Endothelial cell of hepatic sinusoid (primary cell): Measurements from ENCODE around the gene TTC28.

Source experiments
- in situ Hi-C: cut with HindIII; loops from 2 replicates; pipeline ENCODE4 v1.10.0; 2017; ENCODE audit warnings: low sequenced_read_pairs

Gene TTC28

DNA sequence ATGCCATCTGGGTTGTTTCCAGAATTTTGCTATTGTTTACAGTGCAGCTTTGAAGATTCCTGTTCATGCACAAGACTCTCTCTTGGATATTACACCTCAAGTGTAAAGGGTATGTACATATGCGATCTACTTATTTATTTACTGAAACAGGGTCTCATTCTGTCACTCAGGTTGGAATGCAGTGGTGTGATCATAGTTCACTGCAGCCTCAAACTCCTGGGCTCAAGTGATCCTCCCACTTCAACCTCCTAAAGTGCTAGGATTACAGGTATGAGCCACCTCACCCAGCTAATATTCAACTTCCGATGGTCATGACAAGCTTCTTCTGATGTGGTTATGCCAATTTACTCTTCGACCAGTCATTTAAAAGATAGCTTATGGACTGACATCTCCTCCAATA, 602.5 kb downstream of the TTC28 start:
- in situ Hi-C loops, result loop anchor here (10.0 kb wide), 2 partner anchors 438 to 758 kb away; no protein-coding TSS in a partner anchor

DNA sequence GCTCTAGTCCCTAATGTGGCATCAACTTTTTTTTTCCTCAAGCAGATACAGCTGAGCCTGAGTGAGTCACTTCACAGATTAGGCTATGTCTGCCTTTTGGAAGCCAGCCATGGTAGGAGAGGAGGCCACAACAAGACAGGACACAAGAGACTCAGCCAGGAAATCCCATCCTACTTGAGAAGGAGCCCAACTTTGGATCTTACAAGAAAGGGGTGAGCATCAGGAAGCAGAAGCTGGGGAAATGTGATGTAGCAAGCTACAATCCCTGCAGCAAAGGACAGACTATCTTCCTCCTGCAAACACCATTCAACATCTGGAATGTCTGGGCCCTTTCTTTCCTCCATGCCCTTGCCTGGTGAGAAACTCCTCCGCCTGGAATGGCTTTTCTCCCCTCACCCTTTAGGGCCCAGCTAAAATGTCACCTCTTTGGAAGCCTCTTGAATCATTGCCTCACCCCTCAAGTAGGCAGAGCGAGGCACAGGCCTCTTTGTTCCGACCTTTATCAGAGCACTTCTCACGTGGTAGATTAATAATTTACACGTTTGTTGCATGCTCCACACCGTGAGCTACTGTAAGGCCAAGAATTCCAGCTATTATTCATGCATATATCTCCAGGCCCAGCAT, 604.2 kb downstream of the TTC28 start:
- in situ Hi-C loops, result loop anchor here (10.0 kb wide), 2 partner anchors 439 to 759 kb away; no protein-coding TSS in a partner anchor

DNA sequence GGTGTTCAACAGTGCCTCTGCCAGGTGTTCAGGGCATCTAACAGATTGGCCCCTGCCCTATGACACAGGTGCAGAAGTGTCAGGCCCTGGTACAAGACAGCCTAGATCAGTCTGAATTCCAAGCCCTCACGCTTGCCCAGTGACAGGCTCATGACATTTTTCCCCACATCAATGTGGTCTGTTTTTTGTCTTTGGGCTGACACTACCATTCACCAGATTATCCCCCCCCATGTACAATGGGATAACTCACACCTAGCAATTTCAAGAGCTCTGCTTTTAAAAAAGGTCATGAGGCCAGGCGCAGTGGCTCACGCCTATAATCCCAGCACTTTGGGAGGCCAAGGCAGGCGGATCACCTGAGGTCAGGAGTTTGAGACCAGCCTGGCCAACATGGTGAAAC, 605.1 kb downstream of the TTC28 start:
- in situ Hi-C loops, result loop anchor here (10.0 kb wide), 2 partner anchors 440 to 760 kb away; no protein-coding TSS in a partner anchor

DNA sequence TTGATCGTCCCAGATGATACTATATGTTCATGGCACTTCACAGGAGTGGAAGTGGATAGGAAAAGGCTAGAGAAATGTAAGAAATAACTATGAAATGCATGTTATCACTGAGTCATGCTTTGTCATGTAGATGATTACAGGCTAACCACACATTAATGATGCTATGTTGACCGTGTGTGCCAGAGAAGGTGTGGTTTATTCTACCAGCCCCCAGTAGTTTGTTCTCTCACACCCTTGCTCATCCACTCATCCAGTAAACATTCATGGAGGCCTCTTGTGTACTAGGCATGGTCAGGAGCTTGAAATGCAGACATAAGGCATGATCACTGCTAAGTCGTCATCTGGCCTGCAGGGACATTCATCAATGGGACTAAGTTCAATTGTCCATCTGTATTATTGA, 607.6 kb downstream of the TTC28 start:
- in situ Hi-C loops, result loop anchor here (10.0 kb wide), 2 partner anchors 443 to 763 kb away; no protein-coding TSS in a partner anchor

DNA sequence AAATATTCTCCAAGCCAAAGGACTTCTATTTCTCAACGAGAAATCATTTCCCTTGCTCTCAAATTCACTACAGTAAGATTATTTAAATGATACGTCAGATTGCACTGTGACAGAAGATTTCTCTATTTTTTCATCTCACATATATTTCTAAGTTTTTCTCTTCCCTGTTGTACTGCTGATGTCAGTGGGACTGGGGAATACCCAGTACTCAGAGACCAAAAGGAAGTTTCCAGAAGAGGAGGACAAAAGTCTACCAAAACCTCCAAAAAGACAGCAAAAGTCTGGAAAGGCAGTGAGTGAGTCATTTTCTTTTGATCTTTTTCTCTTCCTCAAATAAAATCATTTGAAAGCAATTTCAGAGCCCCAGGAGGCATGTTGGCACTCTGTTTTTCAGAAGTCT, 610.8 kb downstream of the TTC28 start:
- in situ Hi-C loops, result loop anchor here (10.0 kb wide), 1 partner anchor 526 kb away; no protein-coding TSS in a partner anchor

DNA sequence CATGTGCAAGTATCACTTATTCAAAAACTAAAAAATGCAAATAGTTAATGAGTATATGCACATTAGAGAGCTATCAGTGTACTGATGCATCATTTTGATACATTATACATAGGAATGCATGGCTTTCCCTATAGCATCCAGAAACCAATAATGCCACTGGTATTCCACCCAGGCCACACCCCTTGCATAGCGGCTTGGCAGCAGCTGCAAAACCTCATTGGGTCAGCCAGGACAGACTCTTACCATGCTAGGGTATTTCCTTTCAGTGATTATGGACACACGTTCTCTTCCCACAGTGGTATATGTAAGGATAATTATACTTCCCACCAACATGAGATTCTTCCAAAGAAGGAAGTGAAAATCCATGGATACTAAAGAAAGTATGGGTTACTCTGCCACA, 614.7 kb downstream of the TTC28 start:
- in situ Hi-C loops, result loop anchor here (10.0 kb wide), 1 partner anchor 530 kb away; no protein-coding TSS in a partner anchor

DNA sequence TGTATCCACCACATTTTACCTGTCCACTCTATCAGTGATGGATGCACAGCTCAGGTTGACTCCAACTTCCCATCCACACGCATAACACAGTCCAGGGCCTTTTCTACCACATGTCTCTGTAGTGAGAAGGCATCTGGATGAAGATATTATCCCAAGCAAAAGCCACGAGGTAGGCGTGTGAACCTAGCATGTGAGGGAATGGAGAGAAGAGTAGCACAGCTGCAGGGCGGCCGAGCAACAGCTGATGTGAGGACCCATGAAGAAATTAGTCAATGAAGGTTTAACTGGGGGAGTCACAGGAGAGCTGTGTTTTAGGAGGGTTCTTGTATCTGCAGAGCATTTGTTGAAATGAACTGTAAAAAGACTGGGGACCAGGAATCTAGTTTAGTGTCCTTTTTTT, 616.0 kb downstream of the TTC28 start:
- in situ Hi-C loops, result loop anchor here (10.0 kb wide), 1 partner anchor 531 kb away; no protein-coding TSS in a partner anchor

DNA sequence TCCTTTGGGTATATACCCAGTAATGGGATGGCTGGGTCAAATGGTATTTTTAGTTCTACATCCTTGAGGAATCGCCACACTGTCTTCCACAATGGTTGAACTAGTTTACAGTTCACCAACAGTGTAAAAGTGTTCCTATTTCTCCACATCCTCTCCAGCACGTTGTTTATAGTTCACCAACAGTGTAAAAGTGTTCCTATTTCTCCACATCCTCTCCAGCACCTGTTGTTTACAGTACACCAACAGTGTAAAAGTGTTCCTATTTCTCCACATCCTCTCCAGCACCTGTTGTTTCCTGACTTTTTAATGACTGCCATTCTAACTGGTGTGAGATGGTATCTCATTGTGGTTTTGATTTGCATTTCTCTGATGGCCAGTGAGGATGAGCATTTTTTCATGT, 619.0 kb downstream of the TTC28 start:
- in situ Hi-C loops, result loop anchor here (10.0 kb wide), 1 partner anchor 534 kb away; no protein-coding TSS in a partner anchor

DNA sequence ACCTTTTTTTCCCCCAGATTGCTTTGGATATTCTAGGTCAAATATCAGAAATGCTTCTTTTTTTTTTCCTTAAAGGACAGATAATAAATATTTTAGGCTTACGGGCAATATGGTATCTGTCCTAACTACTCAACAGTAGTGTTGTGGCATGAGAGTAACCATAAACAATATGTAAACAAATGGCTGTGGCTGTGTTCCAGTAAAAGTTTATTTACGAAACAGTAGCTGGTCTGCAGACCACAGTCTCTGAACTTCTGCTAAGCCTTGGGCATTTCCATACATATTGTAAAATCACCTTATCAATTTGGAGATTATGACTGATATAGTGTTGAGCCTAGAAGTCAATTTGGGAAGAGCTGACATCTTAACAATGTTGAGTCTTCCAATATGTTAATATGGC, 621.6 kb downstream of the TTC28 start:
- in situ Hi-C loops, result no loop called here

DNA sequence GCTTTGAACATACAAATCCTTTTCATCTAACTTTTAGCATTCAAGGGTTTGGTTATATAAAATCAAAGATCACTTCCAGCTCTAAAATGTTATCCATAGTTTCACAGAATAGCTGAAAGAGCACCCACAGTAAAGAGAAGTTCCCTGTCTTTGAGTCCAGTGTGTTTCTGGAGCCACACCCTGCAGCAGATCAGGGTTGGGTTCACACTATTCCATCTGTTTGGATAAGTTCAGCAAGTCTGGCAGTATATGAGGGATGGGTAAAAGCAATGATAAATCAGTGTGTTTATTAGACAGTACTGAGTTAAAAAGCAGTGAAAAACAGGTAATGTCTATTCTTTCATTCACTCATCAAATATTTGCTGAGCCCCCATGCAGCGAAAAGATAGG, 624.8 kb downstream of the TTC28 start:
- in situ Hi-C loops, result no loop called here

DNA sequence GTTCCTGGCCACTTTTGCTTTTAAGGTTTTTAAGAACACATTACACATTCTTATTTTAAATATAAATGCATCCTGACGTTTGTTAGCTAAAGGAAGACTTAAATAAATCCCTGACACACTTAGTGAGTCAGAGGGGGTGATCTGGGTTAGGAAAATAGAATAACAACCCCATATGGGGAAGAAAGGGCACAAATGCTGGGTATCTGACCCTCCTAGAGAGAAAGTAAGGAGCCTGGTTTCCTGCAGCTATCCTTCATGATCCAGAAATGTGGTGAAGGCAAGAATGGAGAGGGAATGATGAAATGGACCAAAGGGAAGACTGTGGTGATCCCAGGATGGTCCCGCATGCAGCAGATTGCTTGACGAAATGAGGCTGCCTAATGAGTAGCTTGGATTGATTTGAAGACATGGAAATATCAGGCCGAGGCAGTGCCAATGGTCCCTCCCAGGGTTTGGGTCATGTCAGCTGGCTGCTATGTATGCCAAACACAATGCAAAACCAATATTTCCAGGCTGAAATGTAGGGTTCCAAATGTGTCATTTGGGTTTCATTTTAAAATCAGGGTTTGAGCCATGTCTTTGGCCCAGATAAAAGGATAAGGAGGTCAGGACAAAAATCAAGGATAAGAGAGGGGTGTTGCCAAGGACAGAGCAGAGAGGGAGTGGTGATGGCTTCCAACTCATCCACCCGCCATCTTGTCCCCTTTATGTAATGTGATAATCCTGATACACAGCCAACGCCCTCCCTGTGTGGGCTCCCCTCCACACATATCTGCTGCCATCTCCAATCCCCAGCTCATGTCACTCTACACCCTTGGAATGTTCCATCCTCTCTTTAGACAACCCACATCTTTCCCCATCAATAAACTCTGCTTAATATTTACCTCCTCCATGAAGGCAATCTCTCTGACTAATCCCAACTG, 625.5 kb downstream of the TTC28 start:
- in situ Hi-C loops, result no loop called here

DNA sequence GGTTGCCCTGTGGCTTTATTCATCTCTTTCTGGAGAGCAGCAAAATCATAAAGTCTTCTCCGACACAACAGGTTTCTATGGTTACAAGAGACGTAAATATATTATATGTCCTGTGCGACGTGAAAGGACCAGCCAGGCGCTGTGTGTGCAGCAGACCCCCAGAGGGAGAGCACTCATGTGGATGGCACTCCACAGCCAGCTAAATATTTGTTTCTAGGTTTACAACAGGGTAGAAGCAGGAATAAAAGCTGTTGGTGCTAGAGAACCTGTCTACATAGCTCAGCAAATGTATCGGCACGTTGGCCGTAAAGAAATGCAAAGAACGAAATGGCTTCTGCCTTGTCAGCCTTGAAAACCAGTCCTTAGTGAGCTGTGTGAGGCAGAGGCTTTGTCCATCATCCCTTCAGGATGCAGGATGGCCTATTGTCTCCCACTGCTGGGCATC, 626.8 kb downstream of the TTC28 start:
- in situ Hi-C loops, result no loop called here

DNA sequence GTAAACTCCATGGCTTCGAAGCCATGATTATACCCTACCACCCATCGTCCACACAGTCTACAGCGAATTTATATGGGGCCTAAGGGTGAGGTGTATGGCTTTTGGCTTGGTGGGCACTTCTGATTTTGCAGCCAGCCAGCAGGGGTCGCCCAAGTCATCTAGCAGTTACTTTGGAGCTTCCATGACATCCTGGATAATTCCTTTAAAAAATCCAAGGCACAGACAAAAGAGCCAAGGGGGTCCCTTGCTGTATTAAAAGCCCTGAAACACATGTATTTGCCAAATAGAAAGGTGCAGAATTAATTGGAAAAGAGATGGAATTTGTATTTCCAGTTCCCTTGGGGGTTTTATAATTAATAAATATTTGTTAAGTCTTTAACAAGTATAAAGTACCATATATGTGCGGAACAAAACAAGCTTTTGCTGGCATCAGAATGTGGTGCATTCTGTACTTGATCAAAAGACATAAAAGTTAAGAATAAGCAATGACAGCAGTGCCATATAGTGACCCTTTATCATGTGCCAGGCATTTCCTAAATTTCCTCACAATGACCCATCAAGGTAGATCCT, 627.8 kb downstream of the TTC28 start:
- in situ Hi-C loops, result no loop called here

DNA sequence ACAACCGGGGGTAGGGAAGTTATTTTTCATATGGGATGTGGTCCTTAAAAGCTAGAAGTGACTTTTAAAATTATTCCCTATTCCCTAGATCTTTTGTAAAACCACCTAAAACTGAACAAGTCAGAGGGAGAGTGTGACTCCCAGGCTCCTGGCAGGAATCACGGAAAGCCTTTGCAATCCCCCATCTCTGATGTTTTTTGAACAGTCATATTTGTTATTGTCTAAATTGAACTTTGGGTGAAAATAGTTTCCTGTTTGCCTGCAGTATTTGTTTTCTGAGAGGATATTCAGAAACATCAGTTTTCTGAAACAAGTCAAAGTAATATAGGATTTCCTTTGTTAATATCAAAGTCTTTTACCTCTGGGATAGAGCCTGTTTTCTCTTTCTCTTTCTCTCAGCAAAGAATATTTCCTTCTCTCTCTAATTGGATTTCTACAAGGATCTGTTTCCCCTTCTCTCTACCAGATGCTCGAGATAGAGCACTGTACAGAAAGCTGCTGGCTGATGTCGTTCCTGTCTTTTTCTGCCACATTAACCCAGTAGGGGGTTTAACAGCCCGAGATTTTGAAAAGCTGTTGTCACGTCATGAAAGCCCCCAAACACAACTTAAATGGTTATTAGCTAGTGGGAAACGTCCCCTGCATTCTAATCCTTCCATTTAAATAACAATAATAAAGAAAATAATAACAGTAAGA, 628.4 kb downstream of the TTC28 start:
- in situ Hi-C loops, result no loop called here

DNA sequence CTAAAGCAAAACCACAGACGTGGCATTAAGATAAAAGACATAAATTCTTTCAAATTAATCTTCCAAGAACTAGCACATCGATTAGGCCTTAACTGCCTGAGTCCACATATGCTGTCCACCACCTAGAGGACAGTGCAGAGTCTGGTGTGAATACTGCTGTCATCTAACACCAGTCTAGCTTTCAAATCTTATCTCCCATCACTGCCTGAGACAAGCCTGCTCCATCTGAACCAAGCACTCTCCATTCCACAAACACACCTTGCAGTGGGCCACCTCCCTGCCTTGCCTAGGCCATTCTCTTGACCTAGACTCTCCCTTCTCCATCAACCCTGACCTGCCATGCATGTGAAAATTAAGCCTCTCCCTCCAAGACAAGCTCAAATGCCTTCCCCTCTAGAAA, 631.1 kb downstream of the TTC28 start:
- in situ Hi-C loops, result no loop called here

DNA sequence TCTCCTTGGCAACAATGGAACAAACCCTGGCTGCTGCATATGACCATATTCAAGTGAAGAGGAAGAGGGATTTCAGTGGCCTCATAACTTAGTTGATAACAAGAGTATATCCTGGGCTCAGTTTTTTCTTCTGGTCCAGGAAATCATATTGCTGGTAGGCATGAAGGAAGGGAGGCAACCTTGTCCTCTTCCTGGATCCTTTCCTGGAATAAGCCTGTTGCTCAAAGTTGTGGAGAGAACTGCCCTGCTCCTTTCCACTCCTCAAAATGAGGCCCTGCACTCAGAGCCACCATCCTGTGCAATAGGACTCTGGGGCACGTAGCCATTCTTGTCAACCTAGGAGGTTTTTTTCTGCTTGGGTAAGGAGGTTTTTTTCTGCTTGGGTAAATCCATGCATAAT, 631.9 kb downstream of the TTC28 start:
- in situ Hi-C loops, result no loop called here

DNA sequence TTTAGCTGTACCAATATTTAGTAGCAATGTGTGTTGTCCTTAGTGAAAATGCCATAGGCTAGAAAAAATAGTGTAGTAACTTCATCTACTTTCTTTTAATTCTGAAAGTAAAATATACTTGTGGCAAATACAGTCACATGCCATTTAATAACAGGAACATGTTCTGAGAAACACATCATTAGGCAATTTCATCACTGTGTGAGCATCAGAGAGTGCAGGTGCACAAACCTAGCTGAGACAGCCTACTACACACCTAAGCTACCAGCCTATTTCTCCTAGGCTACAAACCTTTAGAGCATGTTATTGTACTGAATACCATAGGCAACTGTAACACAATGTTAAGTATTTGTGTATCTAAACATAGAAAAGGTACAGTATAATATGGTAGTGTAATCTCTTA, 633.5 kb downstream of the TTC28 start:
- in situ Hi-C loops, result no loop called here

DNA sequence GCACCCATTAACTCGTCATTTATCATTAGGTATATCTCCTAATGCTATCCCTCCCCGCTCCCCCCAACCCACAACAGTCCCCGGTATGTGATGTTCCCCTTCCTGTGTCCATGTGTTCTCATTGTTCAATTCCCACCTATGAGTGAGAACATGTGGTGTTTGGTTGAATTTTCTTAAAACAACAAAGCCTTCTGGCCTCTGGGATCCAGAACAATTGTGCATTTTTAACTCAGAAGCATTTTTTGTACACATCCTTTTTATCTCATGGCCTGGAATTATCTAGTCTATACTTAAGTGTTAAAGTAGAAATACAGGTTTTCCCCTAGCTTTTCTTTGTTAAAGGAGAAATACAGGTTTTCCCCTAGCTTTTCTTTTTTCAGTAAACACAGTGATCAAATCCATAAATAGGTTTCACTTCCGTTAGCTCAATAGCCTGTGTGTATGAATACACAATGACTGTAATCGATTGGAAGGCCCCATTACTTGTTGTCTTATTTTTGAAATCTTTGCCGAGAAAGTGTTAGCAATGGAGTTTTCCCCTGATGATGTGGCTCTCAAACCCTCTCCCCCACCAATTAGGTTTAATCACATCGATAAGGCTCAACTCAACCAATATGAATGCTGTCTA, 635.0 kb downstream of the TTC28 start:
- in situ Hi-C loops, result no loop called here

DNA sequence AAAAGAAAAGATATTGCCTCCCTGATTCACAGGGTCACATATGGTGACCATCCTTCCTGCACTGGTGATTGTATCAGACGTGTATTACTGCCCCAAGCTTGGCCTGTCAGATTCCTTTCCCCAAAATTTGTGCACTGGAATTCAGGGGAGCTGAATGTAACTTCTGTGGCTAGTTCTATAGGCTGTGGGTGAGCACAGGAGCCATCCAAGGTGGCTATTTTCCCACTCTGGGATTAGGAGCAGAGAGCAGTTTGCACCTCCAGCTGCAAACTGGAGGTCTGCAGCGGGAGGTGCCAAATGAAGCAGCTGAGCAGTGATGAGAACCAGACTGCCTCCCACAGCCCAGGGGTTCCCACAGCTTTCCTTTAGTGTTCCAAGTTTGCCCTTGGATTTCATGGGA, 636.4 kb downstream of the TTC28 start:
- in situ Hi-C loops, result no loop called here

DNA sequence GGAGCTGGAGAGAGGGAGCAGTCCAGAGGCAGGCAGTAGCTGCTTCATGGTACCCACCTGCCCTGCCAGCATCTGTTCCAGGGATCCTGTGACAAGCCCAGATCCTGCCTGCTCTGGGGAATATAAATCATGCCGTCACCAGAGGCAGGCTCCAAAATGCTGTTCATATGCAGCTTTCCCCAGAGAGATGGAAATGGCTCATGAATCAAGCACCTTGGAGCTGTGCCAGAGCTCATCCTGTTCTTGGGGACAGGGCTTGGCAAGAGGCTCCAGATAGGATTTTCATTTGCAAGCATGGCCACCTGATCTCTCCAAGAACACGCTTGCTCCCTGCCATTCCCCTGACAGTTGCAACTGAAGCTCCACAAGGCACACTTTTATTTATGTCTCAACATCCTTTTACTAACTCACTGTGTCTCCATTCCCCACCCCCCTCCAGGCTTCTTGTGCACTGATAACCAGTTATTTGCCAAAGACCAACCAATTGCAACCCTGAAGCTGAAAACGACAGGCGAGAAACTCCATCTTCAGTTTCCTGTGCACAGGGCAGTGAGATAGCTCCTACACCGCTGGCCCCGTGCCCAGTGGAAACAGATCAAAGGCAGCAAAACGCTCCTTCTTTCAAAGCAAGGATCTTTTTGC, 644.8 kb downstream of the TTC28 start:
- in situ Hi-C loops, result loop anchor here (5.0 kb wide), 1 partner anchor 77 kb away; no protein-coding TSS in a partner anchor
